Measurements from ENCODE around the gene FAM228B.

- TF ChIP-seq POLR2A (IDR thresholded peaks at IDR 0.05) (no peak), EP300 (IDR thresholded peaks at IDR 0.05) (no peak), CTCF (IDR thresholded peaks at IDR 0.05) (no peak)
Measured at GRCh38 chr2:24179683-24180082, 56.4 kb downstream of the FAM228B start.
